ENCODE data around the gene NELFCD.

NELFCD gene

DNA sequence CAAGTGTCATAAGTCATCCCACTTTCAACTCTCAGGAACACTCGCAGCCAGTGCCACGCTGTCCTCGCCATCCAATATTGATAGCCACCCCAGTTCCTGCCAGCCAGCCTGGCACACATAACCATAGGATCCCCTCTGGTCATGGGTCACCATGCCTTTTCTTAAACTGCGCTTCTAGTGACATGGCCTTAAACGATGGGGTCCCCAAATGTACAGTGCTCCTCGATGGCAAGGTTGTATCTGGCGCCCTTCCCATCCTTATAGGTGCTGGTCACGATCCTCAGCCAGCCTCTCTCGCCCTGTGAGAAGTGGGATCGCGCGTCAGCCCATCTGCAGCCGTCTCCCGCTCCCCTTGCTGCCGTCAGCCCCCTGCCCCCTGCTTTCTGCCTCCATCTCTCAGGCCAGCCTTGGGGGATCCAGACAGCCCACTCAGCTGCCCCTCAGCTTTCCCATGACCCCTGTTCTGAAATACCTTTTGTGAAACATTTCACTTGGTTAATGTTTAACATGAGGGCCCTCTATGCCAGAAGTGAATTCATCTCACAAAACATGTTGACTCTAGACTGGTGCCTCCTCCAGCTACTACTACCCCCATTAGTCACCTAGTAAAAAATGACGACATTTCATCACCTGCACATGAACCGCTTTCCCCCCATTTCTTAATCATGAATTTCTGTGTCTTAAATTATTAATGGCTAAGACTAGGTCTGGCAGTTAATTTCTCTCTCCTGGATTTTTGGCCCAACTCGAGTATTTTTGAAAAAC lies 14.6 kb downstream of the NELFCD start:
- DNase-seq = no peak

DNA sequence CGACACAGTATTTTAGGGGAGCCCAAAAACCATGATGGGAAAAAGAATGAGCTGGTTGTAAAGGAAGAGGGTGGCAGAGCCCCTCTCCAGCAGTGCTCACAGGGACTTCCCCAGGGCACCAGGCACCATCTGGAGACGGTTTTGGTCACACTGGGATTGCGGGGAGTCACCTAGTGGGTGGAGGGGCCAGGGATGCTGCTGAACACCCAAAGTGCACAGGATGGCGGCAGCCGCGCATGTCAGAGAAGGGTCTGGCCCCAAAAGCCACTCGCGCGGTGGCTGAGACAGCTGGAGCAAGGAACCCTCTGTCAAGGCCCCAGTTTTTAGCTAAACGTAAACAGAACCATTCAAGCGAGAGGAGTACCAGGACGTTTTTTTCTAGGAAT lies 15.2 kb downstream of the NELFCD start:
- DNase-seq = no peak

DNA sequence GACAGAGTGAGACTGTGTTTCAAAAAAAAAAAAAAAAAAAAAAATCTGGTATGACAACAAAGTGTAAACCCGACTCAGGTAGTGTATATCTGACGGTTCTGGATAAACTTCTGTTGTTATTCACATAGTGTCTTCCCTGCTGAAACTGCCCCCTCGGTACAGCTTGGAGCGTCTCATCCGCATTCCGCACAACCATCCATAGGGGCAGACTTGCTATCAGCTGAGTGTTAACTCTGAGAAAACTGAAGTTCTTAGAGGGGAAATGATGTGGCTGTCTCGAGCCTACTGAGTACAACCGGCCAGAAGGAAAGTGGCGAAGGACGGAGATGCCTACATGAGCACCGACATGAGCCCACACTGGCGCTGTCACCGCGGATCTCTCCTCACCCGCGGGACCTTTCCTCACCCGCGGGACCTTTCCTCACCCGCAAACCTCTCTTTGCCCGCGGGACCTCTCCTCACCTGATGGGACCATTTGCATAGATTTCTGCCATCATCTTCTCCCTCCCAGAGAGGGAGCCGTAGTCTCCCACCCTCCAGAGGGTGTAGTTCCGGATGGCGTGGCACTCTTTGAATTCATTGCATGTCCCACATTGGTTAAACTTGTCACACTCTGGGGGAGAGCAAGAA lies 16.2 kb downstream of the NELFCD start:
- DNase-seq = no peak

GRCh38 chr20:58998656-58999055 lies 17.6 kb downstream of the NELFCD start:
- no peak for DNase-seq

DNA sequence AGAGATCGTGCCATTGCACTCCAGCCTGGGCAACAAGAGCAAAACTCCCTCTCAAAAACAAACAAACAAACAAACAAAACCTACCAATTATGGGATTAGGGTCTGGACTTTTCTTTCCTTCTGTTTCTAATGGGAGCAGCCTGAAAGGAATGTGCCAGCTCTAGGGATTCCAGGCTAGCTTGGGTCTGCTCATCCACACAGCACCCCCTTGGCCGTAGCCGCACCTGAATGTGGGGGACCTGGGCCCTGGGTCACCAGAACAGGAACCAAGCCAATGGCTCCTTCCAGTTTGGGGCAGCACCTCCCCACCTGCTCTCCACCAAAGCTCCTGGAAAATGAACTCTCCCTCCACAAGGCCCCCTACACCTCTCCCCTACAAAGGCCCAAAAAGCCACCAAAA lies 19.3 kb downstream of the NELFCD start:
- DNase-seq = no peak

GRCh38 chr20:59001068-59001448 lies 20.0 kb downstream of the NELFCD start:
- DNase-seq = no peak

GRCh38 chr20:59001449-59002171 lies 20.6 kb downstream of the NELFCD start:
- DNase-seq = no peak

DNA sequence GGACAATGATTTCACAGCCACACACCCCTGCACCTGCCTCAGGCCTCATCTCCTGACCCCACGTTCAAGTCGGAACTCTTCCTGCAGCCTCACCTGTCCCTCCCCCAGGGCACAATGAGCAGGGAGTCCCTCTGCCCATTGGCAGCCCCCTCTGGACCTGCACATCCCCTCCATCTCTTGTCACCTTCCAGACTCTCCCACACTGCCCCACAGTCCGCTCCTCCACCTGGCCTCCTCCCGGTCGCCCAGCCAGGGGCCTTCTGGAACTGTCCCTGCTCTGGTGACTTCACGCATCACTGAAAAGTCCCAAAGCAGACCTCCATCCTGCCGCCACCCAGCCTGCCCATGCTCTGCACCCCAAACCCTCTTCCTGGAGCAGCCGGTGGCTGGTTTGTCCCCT lies 21.3 kb downstream of the NELFCD start:
- no peak for DNase-seq

GRCh38 chr20:59002874-59003399 lies 21.9 kb downstream of the NELFCD start:
- DNase-seq = no peak

DNA sequence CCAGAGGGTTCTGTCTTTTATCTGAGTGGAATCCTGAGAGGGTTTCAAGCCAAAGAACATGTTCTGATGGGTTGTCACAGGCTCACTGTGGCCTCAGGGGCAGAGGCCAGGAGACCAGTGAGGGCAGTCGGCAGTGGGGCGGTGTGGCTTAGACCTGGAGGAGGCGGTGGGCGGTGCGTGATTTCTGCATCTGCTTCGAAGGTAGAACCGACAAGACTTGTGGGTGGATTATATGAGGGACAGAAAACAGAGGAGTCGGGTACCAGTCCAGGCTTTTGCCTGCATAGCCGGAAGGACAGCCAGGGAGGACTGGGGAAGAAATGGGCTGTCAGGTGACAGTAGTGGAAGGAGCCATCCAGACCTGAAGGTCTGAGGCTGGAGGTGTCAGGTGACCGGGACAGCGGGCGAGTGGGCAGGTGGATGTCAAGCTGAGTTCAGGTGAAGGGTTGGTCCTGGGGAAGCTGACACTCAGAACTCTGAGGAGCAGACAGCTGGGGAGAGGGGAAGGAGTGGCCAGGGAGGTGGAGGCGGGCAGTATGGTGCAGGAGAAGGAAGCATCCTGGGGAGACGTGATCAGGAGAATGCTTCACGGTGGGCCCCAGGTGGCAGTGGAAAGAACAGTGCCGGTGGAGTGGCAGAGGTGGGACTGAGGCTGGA lies 22.9 kb downstream of the NELFCD start:
- DNase-seq = no peak

GRCh38 chr20:59004493-59004762 lies 23.4 kb downstream of the NELFCD start:
- no peak for DNase-seq

DNA sequence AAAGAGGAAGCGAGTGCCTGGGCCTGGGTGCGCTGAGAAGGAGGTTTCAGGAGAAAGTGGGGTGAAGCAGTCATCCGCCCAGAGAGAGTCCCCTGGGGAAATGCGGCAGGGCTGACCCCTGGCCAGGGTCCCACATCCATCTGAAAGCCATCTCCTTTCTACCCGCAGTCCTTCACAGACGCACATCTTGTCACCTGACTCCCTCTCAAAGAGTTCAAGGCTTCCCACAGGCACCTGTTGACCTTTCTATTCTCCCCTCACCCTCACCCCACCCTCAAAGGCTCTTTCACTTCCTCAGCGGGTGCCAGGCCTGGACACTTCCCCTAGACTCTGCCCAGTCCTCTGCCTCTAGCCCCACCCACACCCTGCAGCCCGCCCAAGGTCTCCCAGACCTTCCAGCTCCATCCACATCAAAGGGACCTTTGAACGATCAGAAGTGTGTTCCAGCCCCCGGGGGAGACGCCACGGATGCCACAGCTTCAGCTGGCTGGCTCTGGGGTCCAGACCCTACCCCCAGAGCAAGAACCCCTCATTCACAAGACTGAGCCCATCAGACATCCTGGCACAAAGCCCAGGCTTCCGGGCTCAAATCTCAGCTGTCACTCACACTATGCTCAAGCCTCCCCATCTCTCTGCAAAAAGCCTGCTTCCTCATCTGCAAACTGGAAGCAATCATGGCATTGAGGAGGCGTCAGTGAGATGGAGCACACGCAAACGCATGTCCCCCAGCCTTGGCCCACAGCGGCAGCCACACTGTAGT lies 23.9 kb downstream of the NELFCD start:
- no peak for DNase-seq

DNA sequence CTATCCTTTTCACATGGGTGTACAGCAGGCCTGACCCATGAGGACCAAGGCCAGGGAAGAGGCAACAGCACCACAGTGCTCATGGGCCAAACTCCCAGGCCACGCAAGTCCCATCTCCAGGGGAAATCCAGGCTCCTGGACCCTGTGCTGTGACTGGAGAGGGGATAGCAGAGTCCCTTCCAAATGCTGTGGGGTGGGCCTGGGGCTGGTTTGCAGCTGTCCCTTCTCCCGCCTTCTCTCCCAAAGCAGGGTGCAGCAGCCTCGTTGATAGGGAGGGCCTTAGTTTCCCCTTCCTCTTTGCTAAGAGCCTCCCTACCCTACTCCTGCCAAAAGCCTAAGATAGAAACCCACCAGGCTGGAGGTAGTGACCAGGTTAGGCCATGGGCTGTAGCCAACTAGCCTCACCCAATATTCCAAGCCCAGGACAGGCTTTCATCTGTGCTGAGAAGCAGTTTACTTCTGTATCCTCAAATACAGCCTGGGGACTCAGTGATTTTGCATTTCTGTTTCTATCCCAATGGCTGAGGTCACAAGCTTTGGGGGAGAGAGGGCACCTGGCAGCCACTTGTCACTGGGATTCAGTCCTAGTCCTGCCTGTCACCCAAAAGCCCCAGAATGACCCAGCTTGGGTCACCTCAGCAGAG lies 24.6 kb downstream of the NELFCD start:
- no peak for DNase-seq

DNA sequence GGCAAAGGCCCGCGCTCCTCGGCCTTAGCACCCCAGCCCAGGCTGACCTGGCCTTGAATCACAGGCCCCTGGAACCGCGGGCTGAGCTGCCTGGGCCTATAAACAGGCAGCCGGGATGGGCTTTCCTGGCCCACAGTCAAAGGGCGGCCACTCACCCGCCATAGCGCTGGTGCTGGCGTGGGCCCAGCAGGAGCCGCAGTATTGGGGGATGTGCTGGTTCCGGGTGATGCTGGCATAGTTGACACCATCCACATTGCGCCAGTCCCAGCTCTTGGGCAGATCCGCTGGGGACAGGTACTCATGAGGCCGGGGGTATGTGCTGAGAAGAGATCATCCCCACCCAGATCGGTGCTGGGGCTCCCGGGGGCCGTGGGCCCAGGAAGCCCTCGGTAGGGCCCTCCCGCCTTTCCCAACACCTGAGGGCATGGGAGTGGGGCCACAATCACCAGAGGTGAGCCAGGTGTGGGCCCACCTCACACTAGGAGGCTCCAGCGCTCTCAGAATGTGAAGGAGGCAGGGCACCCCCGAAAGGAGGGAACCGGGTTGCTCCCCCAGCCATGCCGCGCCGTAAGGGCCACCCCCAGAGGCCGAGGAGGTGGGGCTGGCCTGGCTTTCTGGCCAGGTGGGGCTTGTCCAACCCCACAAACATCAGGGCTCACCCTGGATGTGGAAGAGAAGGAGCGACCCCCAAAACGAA lies 25.3 kb downstream of the NELFCD start:
- DNase-seq = no peak

DNA sequence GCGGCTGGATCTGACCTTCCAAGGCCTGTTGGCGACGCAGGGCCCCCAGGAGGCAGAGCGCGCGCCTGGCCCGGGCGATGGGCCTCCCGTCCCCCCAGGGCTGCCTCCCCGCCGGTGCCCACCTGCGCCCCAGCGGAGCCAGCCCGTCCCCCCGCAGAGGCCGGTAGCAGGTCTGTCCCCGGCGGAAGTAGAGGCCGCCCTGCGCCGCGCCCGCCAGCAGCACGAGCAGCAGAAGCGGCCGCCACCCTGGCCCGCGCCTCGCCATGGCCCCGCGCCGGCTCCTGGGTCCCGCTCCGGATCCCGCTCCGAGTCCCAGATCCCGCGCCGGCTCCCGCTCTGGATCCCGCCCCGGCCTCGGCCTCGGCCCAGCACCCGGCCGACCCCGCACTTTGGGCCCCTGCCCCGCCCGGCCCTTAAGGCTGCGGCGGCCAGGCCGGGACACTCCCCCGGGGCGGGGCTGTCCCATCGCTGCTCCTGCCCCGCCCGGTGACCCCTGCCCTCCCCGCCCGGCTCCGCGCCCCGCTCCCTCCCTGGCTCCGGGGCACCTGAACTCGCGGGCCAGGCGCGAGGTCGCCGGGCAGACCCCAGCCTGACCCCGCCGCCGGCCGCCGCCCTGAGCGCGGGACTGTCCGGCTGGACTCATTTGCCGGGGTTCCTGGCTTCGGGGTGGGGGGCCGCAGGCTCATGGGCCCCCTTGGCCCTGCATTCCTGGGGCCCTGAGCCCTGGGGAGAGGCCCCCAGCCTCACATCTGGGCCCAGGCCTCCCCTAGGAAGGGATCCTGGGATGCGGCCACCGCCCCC lies 26.0 kb downstream of the NELFCD start, which contains the start of gene CTSZ:
TSS of gene CTSZ (minus strand) at position 391 of the 801 bp plus-strand sequence. CDS start at position 265, 126 bp downstream.
- DNase-seq = no peak

DNA sequence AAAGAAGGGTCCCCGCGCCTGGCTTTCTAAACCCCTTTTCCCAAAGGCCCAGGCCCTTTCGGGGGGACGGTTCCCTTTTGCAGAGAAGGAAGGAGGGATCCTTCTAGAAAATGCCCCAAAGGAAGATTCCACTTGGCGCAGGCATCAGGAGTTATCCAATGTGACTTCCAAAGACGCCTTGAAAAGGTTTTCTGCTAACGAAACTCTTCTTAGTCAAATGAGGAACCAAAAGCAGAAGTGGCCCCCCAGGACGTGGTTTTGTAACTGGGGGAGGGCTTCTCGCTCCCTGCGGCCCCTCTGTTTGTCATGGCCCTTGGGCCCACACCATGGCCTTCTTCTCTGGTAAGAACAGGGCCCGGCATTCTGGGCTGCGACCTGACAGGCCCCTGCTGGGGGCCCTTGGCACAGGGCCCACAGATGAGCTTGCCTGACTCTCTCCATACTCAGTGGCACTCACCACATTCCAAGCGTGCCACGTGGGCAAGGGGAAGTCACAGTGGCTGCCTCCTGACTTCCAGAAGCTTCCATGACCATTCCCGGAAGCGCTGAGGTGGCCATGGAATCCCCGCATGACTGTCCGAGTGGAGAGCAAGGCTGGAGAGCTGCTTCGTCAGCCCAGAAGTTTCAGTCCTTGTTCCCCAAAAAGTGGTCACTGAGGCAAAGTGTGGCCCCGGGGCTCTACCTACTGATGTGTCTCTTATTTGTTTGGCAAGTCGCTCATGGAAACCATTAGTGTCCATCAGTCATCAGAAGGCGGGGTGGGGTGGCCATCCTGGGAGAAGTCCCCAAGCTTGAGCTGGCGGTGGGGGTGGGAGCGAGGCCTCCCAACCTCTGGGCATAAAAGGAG lies 26.8 kb downstream of the NELFCD start:
- DNase-seq = no peak

GRCh38 chr20:59008715-59009336 lies 27.8 kb downstream of the NELFCD start:
- DNase-seq = no peak

DNA sequence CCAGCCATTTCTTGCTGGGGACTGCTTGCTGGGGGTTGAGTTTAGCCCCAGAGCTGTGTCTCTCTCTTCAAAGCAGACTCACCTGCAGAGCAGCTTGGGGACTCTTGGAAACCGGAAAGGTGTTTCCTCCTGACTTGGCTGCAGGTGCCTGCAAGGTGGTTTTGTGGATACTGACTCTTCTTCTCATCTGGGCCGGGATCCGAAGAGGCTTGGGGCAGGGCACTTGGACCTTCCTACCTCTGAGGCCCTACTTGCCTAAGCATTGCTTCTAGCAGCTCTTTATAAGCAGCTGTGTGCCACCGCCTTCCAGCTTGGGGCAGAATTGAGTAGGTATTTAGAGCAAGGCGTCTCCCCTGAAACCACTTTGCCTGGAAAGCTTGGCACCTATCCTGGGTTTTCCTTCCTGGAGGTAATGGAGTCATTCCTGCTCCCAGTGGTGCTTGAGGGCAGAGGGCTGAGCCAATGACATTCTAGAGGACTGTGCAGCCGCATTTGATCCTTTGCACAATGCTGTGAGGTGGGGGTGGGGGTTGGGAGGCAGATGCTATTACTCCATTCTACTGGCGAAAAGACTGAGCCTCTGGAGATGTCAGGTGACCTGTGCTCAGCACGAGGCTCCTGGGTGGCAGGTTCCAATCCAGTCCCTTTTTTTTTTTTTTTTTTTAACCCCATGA lies 29.4 kb downstream of the NELFCD start:
- no peak for DNase-seq
